Heart left ventricle (tissue), 16 donors: ENCODE measurements around the gene ZNF124. TPM values are rescaled to one million over a fixed set of nuclear protein-coding genes. Genes with fewer than 3 reads are reported as not detected.
"Not testable (repeated sequence)": the region's sequence is repeated elsewhere in the genome, so short reads cannot be mapped to it uniquely, and the experiment has no call there.

ENCODE experiments used
- ATAC-seq, 4 donors: fragments of 200-7000 bp; cut with Tn5 transposase; one replicate each; pipeline ENCODE4 v1.9.1; 2020 to 2022; ENCODE audit warnings: moderate library complexity in 4 of 4, mild to moderate bottlenecking in 3 of 4, moderate number of reproducible peaks in 1 of 4
- DNase-seq, 5 donors: peaks; one replicate each; pipeline ENCODE4 v3.0.0-alpha.2; 2020
- H3K27ac ChIP-seq, 12 donors: fragments of 200-600 bp; sonication (generic) in 4 of 12; one replicate each; pipeline versions ENCODE4 v1.5.0 to v1.8.0; 2016 to 2022; ENCODE audit warnings: mild to moderate bottlenecking in 2 of 12
- H3K27me3 ChIP-seq, 9 donors: fragments of 200-600 bp; sonication (generic) in 2 of 9; one replicate each; pipeline versions ENCODE4 v1.5.1 to v1.8.0; 2016 to 2022; ENCODE audit warnings: mild to moderate bottlenecking in 3 of 9
- H3K36me3 ChIP-seq, 9 donors: fragments of 200-600 bp; sonication (generic) in 2 of 9; one replicate each; pipeline versions ENCODE4 v1.5.0 to v1.8.0; 2018 to 2022; ENCODE audit warnings: mild to moderate bottlenecking in 2 of 9
- H3K4me1 ChIP-seq, 12 donors: fragments of 200-600 bp; sonication (generic) in 4 of 12; one replicate each; pipeline versions ENCODE4 v1.5.0 to v1.8.0; 2016 to 2022; ENCODE audit warnings: mild to moderate bottlenecking in 3 of 12
- H3K4me3 ChIP-seq, 12 donors: fragments of 200-600 bp; sonication (generic) in 4 of 12; one replicate each; pipeline versions ENCODE4 v1.5.0 to v1.8.0; 2017 to 2022; ENCODE audit warnings: mild to moderate bottlenecking in 9 of 12, moderate library complexity in 4 of 12
- H3K9me3 ChIP-seq, 12 donors: fragments of 200-600 bp; sonication (generic) in 4 of 12; one replicate each; pipeline versions ENCODE4 v1.5.0 to v1.8.0; 2016 to 2022; ENCODE audit warnings: mild to moderate bottlenecking in 1 of 12
- POLR2A ChIP-seq, 2 donors: fragments of 450-650 bp; IDR thresholded peaks; one replicate each; pipeline ENCODE4 v1.6.1; 2017; ENCODE audit warnings: antibody characterized with exemption in 2 of 2, mild to moderate bottlenecking in 2 of 2, moderate library complexity in 2 of 2
- WGBS, 4 donors: extraction: QIAGEN DNeasy Blood & Tissue Kit in 2 of 4; methylation state at CpG; one replicate each; pipeline versions ENCODE4 v1.1.5 to v1.1.7; 2013 to 2018; 5-methylcytosine and 5-hydroxymethylcytosine counted together
- intact Hi-C, 10 donors: fragments of 100-400 bp; cut with DNase I; formaldehyde crosslinking; loops; one replicate each; pipeline versions ENCODE4 v1.11.1 to v1.14.2; 2022
- long read RNA-seq, 3 donors: library from polyadenylated mRNA; unstranded; transcript quantifications; one replicate each; pipeline ENCODE4 v2.0.0, GENCODE V29; 2020 to 2021
- polyA plus RNA-seq, 2 donors: library from polyadenylated mRNA; stranded (reverse); fragments of 200-250 nt; gene quantifications; one replicate each; pipeline ENCODE4 v1.2.3, GENCODE V29; 2013
- total RNA-seq, 9 donors: library from RNA; depleted of rRNA in 2 of 9; stranded (reverse); fragments of >200 nt in 2 of 9; fragmentation: NEBNext Ultra II Directional in 3 of 9; extraction: Animal tissue kit (Norgen Biotek cat#: 25700) in 3 of 9; gene quantifications; one replicate each; pipeline versions ENCODE4 v1.1.0 to v1.2.4, GENCODE V29; 2016 to 2023
- TF ChIP-seq, protein P1 (sequence below), 12 donors: fragments of 200-600 bp; sonication (generic) in 4 of 12; IDR thresholded peaks; one replicate each; pipeline versions ENCODE4 v1.5.0 to v1.8.0; 2018 to 2022; ENCODE audit warnings: antibody characterized with exemption in 12 of 12, mild to moderate bottlenecking in 5 of 12
- donor health status: ischemic (EF 13 %, LVEDD 7.1; RV severe dilation, severe dysfunction).
- donor health status: healthy with polysubstance abuse.
- donor health status: DM: no; HTN: yes; CAD: no.
- donor health status: DM: no; HTN: no; CAD: no.
- donor health status: ischemic (EF 25% LVEDD 6.9; RV normal size, moderate dysfunction).
- donor health status: ischemic (EF 25% LVEDD 5.7; RV mildly dilated, moderate dysfunction).
- donor health status: healthy.
- donor health status: DM: yes; HTN: yes; CAD: no.
- donor health status: ischemic (EF 35%, LVEDD 5.7; RV mildly dilated, moderate dysfunction).
- donor health status: nonischemic (EF 11% LVEDD 7.7; RV severe dilation, severe dysfunction).
- donor health status: DM: yes; HTN: yes; CAD: no.
- donor health status: PGD.
- donor health status: ischemic (EF 29% LVEDD 5.4; RV normal size, mild dysfunction).
- donor health status: nonischemic (EF 23%, LVEDD 6.1; RV moderate dilation, normal function).

Gene ZNF124
- total RNA-seq (10 to 100 TPM in 5 of 9 donors, 1 to 10 TPM in 4; 7.8 to 13.8 (median 10.9) TPM), polyA plus RNA-seq (1 to 10 TPM in 1 of 2 donors, under 1 TPM in 1; 0.30 to 1.7 TPM)
- long read RNA-seq, donor 1, partial matches to known transcripts = 0 of 3 reads
- long read RNA-seq, donor 1, other reads (novel, unspliced or antisense) = 0 of 3 reads
- long read RNA-seq, donor 2, transcript ZNF124-201 (4 exons, 1,674 nt) = major isoform, 5 of 11 reads
- long read RNA-seq, donor 2, partial matches to known transcripts = 0 of 11 reads
- long read RNA-seq, donor 2, other reads (novel, unspliced or antisense) = 0 of 11 reads
- long read RNA-seq, donor 3, partial matches to known transcripts = 0 of 4 reads
- long read RNA-seq, donor 3, other reads (novel, unspliced or antisense) = 2 of 4 reads

DNA sequence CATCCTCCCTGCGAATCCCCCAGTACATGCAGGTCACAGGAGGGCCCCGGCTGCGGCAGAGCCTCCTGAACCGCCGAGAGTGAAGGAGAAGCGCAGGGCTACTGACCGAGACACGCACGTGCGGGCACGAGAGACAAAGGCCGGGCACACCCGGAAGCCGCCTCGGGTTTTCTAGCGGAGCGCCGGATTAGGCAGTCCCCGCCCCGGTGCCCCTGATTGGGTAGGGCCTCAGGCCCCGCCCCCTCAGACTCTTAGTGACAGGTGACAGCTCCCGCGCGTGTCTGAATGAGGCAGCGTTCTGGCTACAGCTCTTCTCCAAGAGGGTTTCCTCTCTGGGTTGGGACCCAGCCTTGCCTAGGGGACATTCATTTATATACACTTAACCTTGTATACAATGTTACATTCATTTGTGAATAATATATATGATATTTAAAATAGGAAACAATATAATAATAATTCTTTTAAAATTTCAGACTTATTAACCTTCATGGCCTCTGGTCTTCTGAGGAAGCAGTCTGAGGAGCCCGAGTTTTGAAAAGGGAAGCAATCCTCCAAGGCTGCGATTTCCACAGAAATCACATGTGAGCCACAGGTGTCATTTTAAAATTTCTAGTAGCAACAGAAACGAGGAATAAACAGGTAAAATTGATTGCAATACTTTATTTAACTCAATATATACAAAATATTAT is at the start of gene ZNF124:
Gene ZNF124, minus strand, starts transcription at position 146 of the 689 bp plus-strand sequence. Its CDS starts 143 bp downstream, at position 3.
- Histone ChIP-seq H3K27ac (peak within 1 kb of the TSS in 1 of 12 donors; percentile 6), H3K9me3 (peaks cover 0 to 15% (median 0%) of the 10 kb centered on the region in 12 donors), H3K4me1 (peaks cover 0 to 14% (median 0%) of the 10 kb centered on the region in 12 donors), H3K4me3 (peak within 1 kb of the TSS in 1 of 12 donors; percentile 15)
- H3K36me3 ChIP-seq, H3K27me3 ChIP-seq, DNase-seq: not testable (repeated sequence)
- ATAC-seq = peak; percentile 100
- intact Hi-C loops = loop anchor here in 3 of 10 donors (2.0 to 10.0 kb wide), 3 partner anchors 35 to 50 kb away; no protein-coding TSS in a partner anchor
- 24 to 53% (median 46%) methylated on average over 3 to 7 of the region's 28 CpGs for WGBS, 4 donors

DNA sequence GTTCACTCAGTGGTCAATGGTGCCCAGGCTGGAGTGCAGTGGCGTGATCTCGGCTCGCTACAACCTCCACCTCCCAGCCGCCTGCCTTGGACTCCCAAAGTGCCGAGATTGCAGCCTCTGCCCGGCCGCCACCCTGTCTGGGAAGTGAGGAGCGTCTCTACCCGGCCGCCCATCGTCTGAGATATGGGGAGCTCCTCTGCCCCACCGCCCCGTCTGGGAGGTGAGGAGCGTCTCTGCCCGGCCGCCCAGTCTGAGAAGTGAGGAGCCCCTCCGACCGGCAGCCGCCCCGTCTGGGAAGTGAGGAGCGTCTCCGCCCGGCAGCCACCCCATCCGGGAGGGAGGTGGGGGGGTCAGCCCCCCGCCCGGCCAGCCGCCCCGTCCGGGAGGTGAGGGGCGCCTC is 48.5 kb upstream of the ZNF124 start:
- H3K36me3 ChIP-seq, DNase-seq, ATAC-seq, H3K27me3 ChIP-seq, H3K4me1 ChIP-seq, H3K27ac ChIP-seq, intact Hi-C loops, H3K4me3 ChIP-seq: not testable (repeated sequence)
- WGBS, 4 donors = 96 to 97% (median 97%) methylated on average over 10 to 24 of the region's 30 CpGs
- H3K9me3 ChIP-seq = peaks cover 0 to 17% (median 3%) of the 10 kb centered on the region in 12 donors

DNA sequence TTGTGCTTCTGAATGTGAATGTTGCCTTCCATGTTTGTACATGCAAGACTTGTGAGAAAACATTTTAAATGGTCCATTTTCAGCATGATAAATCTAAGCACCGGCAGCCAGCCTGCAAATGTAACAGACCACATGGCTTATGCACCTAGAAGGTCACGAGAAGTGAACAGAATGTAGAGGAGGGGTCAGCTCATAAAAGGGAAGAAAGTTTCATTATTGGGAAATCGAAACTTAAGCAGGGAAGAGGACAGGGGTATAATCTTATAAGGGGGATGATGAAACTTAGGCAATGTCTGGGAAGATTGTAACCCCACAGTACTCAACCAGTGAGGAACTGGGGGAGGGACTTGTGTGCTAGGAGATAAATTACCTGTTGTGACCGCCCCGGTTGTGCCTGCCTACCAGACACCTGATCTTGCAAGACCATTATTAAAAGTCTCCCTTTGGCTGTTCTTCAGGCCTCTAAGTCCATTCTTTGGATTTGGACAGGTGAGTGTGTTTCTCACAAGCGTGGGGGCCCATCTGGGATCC is 46.4 kb upstream of the ZNF124 start:
- Histone ChIP-seq H3K4me1 (no peaks in the 10 kb centered on the region), H3K27ac (no peak overlapping the region), H3K9me3 (no peaks in the 10 kb centered on the region), H3K27me3 (peaks cover 0 to 6% (median 0%) of the 10 kb centered on the region in 9 donors), H3K4me3 (no peak overlapping the region), H3K36me3 (no peaks in the 10 kb centered on the region)
- TF ChIP-seq POLR2A (IDR thresholded peaks at IDR 0.05) = no peak
- TF ChIP-seq, protein P1, sequence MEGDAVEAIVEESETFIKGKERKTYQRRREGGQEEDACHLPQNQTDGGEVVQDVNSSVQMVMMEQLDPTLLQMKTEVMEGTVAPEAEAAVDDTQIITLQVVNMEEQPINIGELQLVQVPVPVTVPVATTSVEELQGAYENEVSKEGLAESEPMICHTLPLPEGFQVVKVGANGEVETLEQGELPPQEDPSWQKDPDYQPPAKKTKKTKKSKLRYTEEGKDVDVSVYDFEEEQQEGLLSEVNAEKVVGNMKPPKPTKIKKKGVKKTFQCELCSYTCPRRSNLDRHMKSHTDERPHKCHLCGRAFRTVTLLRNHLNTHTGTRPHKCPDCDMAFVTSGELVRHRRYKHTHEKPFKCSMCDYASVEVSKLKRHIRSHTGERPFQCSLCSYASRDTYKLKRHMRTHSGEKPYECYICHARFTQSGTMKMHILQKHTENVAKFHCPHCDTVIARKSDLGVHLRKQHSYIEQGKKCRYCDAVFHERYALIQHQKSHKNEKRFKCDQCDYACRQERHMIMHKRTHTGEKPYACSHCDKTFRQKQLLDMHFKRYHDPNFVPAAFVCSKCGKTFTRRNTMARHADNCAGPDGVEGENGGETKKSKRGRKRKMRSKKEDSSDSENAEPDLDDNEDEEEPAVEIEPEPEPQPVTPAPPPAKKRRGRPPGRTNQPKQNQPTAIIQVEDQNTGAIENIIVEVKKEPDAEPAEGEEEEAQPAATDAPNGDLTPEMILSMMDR (IDR thresholded peaks at IDR 0.05) = no peak
- WGBS, 4 donors = 75 to 91% (median 87%) methylated on average over 6 of the region's 6 CpGs
- intact Hi-C loops = loop anchor here in 4 of 10 donors (10.0 kb wide), 3 partner anchors 107 to 117 kb away; partner anchors contain the start of genes ZNF496 (in 2 of the 4) and ZNF669 (in 1 of the 4)
- DNase-seq (no peak), ATAC-seq (no peak)

DNA sequence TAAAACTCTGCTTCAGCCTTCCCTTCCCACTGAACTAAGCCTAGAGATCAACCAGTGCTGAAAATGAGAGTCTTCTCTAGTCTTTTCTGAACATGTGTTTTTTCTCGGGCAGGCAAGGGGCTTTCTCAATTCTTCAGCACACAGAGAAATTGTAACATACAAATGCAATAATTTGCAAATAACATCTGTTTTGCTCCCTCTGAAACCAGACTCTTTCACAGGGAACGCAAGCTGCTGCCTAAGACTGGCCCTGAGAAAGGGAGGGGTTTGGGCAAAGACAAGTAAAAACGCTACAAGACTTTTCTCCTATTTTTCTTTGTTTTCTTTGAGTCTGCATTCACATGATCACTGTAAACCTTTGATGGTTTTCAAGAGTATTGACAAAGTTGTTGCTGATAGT is 44.4 kb upstream of the ZNF124 start:
- Histone ChIP-seq H3K4me1 (peaks cover 0 to 2% (median 0%) of the 10 kb centered on the region in 12 donors), H3K36me3 (no peaks in the 10 kb centered on the region), H3K9me3 (no peaks in the 10 kb centered on the region), H3K27me3 (peaks cover 0 to 6% (median 0%) of the 10 kb centered on the region in 9 donors), H3K27ac (no peak overlapping the region), H3K4me3 (no peak overlapping the region)
- WGBS, 4 donors = 65 to 72% (median 68%) methylated on average over 3 of the region's 3 CpGs
- ATAC-seq (no peak), DNase-seq (no peak)
- intact Hi-C loops = loop anchor here in 4 of 10 donors (10.0 kb wide), 3 partner anchors 109 to 119 kb away; partner anchors contain the start of genes ZNF496 (in 2 of the 4) and ZNF669 (in 1 of the 4)
- no peak for TF ChIP-seq POLR2A (IDR thresholded peaks at IDR 0.05)

DNA sequence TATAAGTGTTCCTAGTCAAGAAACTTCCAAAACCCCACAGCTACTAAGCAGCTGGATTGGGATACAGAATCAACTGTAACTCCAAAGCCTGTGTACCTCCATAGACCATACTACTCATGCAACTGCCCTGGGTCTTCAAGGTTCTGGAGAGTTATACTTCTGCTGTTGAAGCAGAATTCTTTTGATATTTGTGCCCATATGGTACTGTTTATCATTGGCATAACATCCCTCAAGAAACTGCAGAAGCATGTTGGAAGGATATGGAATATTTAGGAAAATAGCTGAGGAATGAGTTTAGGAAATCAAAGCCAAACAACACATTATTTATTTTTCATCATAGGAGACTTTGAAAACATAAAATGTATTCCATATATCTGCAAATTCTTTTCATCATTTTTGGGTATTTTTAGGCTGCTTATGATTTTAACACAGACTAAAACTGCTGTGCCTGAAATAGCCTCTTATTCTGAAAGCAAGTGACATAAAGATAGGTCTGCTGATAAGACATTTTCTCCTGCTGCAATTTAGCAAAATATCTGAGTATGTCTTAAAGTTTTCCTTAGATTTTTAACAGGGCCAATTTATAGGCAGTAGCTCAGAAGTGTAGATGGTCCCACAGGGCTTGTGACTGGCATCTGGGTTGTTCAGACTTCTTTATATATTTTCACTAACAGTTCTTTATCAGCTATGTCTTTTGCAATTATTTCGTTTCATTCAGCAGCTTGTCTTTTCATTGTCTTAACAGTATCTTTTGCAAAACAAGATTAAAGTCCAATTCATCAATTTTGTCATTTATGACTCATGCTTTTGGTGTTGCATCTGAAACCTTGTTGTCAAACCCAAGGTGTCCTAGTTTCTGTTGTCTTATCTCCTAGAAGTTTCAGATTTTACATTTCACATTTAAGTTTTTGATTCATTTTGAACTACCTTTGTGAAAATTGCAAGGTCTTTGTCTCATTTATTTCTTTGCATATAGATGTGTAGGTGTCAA is 41.1 kb upstream of the ZNF124 start:
- TF ChIP-seq POLR2A (IDR thresholded peaks at IDR 0.05) = no peak
- TF ChIP-seq, protein P1 (IDR thresholded peaks at IDR 0.05) = no peak
- Histone ChIP-seq H3K36me3 (no peaks in the 10 kb centered on the region), H3K4me1 (peaks cover 3 to 29% (median 17%) of the 10 kb centered on the region in 12 donors), H3K27me3 (peaks cover 0 to 6% (median 0%) of the 10 kb centered on the region in 9 donors), H3K9me3 (no peaks in the 10 kb centered on the region), H3K27ac (no peak overlapping the region), H3K4me3 (no peak overlapping the region)
- 52 to 70% (median 61%) methylated on average over 1 of the region's 1 CpG for WGBS, 4 donors
- ATAC-seq (no peak), DNase-seq (no peak)
- intact Hi-C loops = loop anchor here in 6 of 10 donors (5.0 to 10.0 kb wide), 7 partner anchors 101 to 136 kb away; partner anchors contain the start of genes ZNF496 (in 4 of the 6), ZNF669 (in 2 of the 6) and ZNF670 (in 1 of the 6)
